Endothelial cell of umbilical vein (primary cell): Measurements from ENCODE around the gene FGR. TPM values are rescaled to one million over a fixed set of nuclear protein-coding genes. Genes with fewer than 3 reads are reported as not detected.

Experiments used
- BruUV-seq: library from RNA; stranded (reverse); fragments of 400-500 nt; replicated peaks from 2 replicates; lab custom pipeline; 2021; lab: Mats Ljungman, UMichigan
- CTCF ChIA-PET: fragments of 300-600, 350-600 bp; sonication (Branson Sonifier 250); formaldehyde crosslinking; loops from one replicate; lab custom pipeline; 2021; ENCODE audit warnings: antibody characterized with exemption, inconsistent platforms; lab: Charles Lee
- POLR2A ChIA-PET: fragments of 300-600, 350-600 bp; sonication (Branson Sonifier 250); formaldehyde crosslinking; loops from one replicate; lab custom pipeline; 2021; ENCODE audit warnings: antibody characterized with exemption, inconsistent platforms; lab: Charles Lee
- DNase-seq: peaks from one replicate; pipeline ENCODE4 v3.0.0-alpha.2; 2011; ENCODE audit warnings: low read depth, low spot score
- FAIRE-seq: peaks from 2 replicates; lab custom pipeline; 2011; peaks lifted over from hg19 to GRCh38; lab: Jason Lieb, UNC
- H2AFZ ChIP-seq: 2 replicates; pipeline ENCODE4 v1.6.0; 2012; ENCODE audit warnings: low read depth, low read length, control low read depth, inconsistent platforms
- H3K27ac ChIP-seq: 2 replicates; pipeline ENCODE4 v1.5.1; 2011; ENCODE audit warnings: low read depth, mild to moderate bottlenecking, control low read depth, low read length, moderate library complexity; ENCODE audit not compliant: insufficient read depth
- H3K27me3 ChIP-seq, 2 experiments: 2 replicates each; pipeline versions ENCODE4 v1.6.0 to v1.6.1; 2011; ENCODE audit warnings: low read length in 2 of 2, mixed read lengths in 1 of 2; ENCODE audit not compliant: control insufficient read depth in 2 of 2, insufficient read depth in 2 of 2
- H3K36me3 ChIP-seq, 2 experiments: 2 replicates in 1 of 2; 3 replicates in 1 of 2; pipeline ENCODE4 v1.5.1; 2011; ENCODE audit warnings: low read length in 2 of 2, mild to moderate bottlenecking in 1 of 2, moderate library complexity in 1 of 2; ENCODE audit not compliant: control insufficient read depth in 2 of 2, insufficient read depth in 2 of 2; ENCODE audit errors: extremely low read depth in 1 of 2
- H3K4me1 ChIP-seq: 3 replicates; pipeline ENCODE4 v1.5.1; 2011; ENCODE audit warnings: mild to moderate bottlenecking, low read length; ENCODE audit not compliant: control insufficient read depth, insufficient read depth; ENCODE audit errors: extremely low read depth
- H3K4me2 ChIP-seq: 2 replicates; pipeline ENCODE4 v1.6.1; 2011; ENCODE audit warnings: low read length, control low read depth, mixed read lengths; ENCODE audit not compliant: insufficient read depth
- H3K4me3 ChIP-seq, 3 experiments: fragments of 200-600 bp in 1 of 3; sonication (generic), shearing (Covaris generic) in 1 of 3; replicated peaks in 1 of 3; 2 replicates each; pipeline ENCODE4 v1.5.1; 2011 to 2016; ENCODE audit warnings: control low read depth in 3 of 3, low read length in 3 of 3, mild to moderate bottlenecking in 2 of 3, inconsistent platforms in 1 of 3, low read depth in 1 of 3, moderate library complexity in 1 of 3; ENCODE audit not compliant: insufficient read depth in 1 of 3
- H3K79me2 ChIP-seq: 2 replicates; pipeline ENCODE4 v1.6.0; 2012; ENCODE audit warnings: low read length, inconsistent platforms; ENCODE audit not compliant: control insufficient read depth, insufficient read depth
- H3K9ac ChIP-seq: replicated peaks from 2 replicates; pipeline ENCODE3; 2011; ENCODE audit warnings: low read length, control low read depth; ENCODE audit not compliant: insufficient read depth; ENCODE audit errors: extremely low read depth
- H3K9me1 ChIP-seq: replicated peaks from 3 replicates; pipeline ENCODE4 v1.6.0; 2011; ENCODE audit warnings: mild to moderate bottlenecking, low read length; ENCODE audit not compliant: control insufficient read depth, insufficient read depth; ENCODE audit errors: extremely low read depth
- H3K9me3 ChIP-seq: replicated peaks from 2 replicates; pipeline ENCODE4 v1.5.1; 2012; ENCODE audit warnings: low read length, inconsistent platforms; ENCODE audit not compliant: control insufficient read depth, insufficient read depth
- H4K20me1 ChIP-seq: replicated peaks from 2 replicates; pipeline ENCODE3; 2011; ENCODE audit warnings: mild to moderate bottlenecking, low read length; ENCODE audit not compliant: control insufficient read depth, insufficient read depth; ENCODE audit errors: extremely low read depth
- EZH2 ChIP-seq: IDR thresholded peaks from 2 replicates; pipeline ENCODE4 v1.6.1; 2012; ENCODE audit warnings: borderline replicate concordance, low read depth, mild to moderate bottlenecking, moderate library complexity, low read length, inconsistent platforms; ENCODE audit not compliant: severe bottlenecking
- FOS ChIP-seq: IDR thresholded peaks from 2 replicates; pipeline ENCODE4 v1.6.1; 2011; ENCODE audit warnings: mild to moderate bottlenecking, low read length, moderate library complexity, borderline replicate concordance; ENCODE audit not compliant: insufficient read depth
- GATA2 ChIP-seq: IDR thresholded peaks from 2 replicates; pipeline ENCODE4 v1.7.0; 2011; ENCODE audit warnings: low read depth, mild to moderate bottlenecking, moderate library complexity, mixed read lengths, low read length; ENCODE audit not compliant: insufficient read length, insufficient read depth
- JUN ChIP-seq: IDR thresholded peaks from 2 replicates; pipeline ENCODE4 v1.6.1; 2011; ENCODE audit warnings: borderline replicate concordance, low read depth; ENCODE audit not compliant: insufficient read length, insufficient read depth
- MYC ChIP-seq: IDR thresholded peaks from one replicate; pipeline ENCODE4 v1.6.1; 2011; ENCODE audit warnings: mild to moderate bottlenecking, low read depth, low read length
- POLR2A ChIP-seq: IDR thresholded peaks from 2 replicates; pipeline ENCODE4 v1.6.1; 2012; ENCODE audit warnings: low read depth, mild to moderate bottlenecking, control low read depth, low read length
- POLR2AphosphoS5 ChIP-seq: IDR thresholded peaks from 2 replicates; pipeline ENCODE4 v1.6.1; 2012; ENCODE audit warnings: low read depth, mild to moderate bottlenecking, control low read depth, low read length, moderate library complexity; ENCODE audit not compliant: insufficient read depth
- dilution Hi-C: fragments of 300-500 bp; cut with MboI; formaldehyde crosslinking; loops from one replicate; pipeline ENCODE4 v1.15.0; 2019; ENCODE audit warnings: low sequenced_read_pairs; ENCODE audit not compliant: extremely low pct_ligation_motif_present
- intact Hi-C: fragments of 100-400 bp; cut with micrococcal nuclease; formaldehyde crosslinking; loops from one replicate; pipeline ENCODE4 v1.10.0; 2022
- polyA plus RNA-seq, 4 experiments: library from polyadenylated mRNA; depleted of rRNA in 3 of 4; stranded (reverse) in 3 of 4; unstranded in 1 of 4; fragments of >200 nt; gene quantifications; 2 replicates each; pipeline versions ENCODE4 v1.2.1 to v1.2.3, GENCODE V29; 2011 to 2012; ENCODE audit warnings: missing spikeins in 1 of 4
- total RNA-seq: library from RNA; stranded (reverse); gene quantifications from 2 replicates; pipeline ENCODE4 v1.2.3, GENCODE V29; 2021
- TF ChIP-seq, protein P1 (sequence below): IDR thresholded peaks from 2 replicates; pipeline ENCODE4 v1.6.1; 2011; ENCODE audit not compliant: insufficient read depth, insufficient read length
- TF ChIP-seq, protein P2 (sequence below), 2 donors: IDR thresholded peaks; 1 replicate in 1 of 2; 2 replicates in 1 of 2; pipeline ENCODE4 v1.5.1; 2011; ENCODE audit warnings: low read length in 2 of 2, mild to moderate bottlenecking in 2 of 2, moderate library complexity in 2 of 2, control low read depth in 1 of 2, inconsistent platforms in 1 of 2, low read depth in 1 of 2; ENCODE audit not compliant: insufficient read depth in 1 of 2; ENCODE audit errors: extremely low read depth in 1 of 2

Gene FGR
- total and polyA plus RNA-seq, 2 donors (not counting 3 experiments of a cell fraction or from before 2014, with no cell fraction given), result 0.18 TPM; not detected in 1

DNA sequence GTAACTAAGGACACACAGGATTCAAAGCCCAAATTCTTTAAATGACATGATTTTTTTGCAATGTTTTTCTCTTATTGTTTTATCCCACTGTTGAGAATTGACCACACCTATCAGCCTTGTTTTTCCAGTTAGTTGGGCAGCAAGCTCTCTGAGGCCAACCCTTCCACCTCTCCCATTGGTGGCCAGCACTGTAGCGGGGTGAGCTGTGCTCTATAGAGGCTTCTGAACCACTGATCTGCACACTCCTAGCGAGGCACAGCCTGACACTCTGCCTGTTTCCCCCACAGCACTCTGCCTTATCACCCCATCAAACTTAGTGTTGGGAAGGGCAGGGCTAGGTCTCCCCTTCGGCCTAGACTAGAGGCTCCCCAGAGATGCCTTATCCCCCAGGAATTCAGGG lies 50.5 kb downstream of the FGR start:
- CTCF ChIA-PET, result interaction anchor here (1.1 to 6.3 kb wide), 4 partner anchors 9 to 28 kb away, joined by 3 to 33 read pairs (median 8); no protein-coding TSS in a partner anchor
- no peak overlapping the region for H3K27ac ChIP-seq
- H3K9ac ChIP-seq, result no peak overlapping the region
- no peaks in the 10 kb centered on the region for H3K79me2 ChIP-seq
- POLR2A ChIA-PET, result no interaction called here
- H3K4me1 ChIP-seq, result no peaks in the 10 kb centered on the region
- FAIRE-seq, result no peak
- H4K20me1 ChIP-seq, result no peaks in the 10 kb centered on the region
- no peak for DNase-seq
- H3K4me2 ChIP-seq, result no peak overlapping the region
- H3K36me3 ChIP-seq, result peaks cover 0 to 2% of the 10 kb centered on the region in 2 experiments
- H3K9me1 ChIP-seq, result no peaks in the 10 kb centered on the region
- H2AFZ ChIP-seq, result no peak overlapping the region
- no peaks in the 10 kb centered on the region for H3K9me3 ChIP-seq
- no TSS peak for BruUV-seq
- no peaks in the 10 kb centered on the region for H3K27me3 ChIP-seq
- no peak for TF ChIP-seq MYC
- TF ChIP-seq, protein P1, sequence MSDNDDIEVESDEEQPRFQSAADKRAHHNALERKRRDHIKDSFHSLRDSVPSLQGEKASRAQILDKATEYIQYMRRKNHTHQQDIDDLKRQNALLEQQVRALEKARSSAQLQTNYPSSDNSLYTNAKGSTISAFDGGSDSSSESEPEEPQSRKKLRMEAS, result no peak
- no peak for TF ChIP-seq POLR2A
- no peak for TF ChIP-seq FOS
- TF ChIP-seq, protein P2, sequence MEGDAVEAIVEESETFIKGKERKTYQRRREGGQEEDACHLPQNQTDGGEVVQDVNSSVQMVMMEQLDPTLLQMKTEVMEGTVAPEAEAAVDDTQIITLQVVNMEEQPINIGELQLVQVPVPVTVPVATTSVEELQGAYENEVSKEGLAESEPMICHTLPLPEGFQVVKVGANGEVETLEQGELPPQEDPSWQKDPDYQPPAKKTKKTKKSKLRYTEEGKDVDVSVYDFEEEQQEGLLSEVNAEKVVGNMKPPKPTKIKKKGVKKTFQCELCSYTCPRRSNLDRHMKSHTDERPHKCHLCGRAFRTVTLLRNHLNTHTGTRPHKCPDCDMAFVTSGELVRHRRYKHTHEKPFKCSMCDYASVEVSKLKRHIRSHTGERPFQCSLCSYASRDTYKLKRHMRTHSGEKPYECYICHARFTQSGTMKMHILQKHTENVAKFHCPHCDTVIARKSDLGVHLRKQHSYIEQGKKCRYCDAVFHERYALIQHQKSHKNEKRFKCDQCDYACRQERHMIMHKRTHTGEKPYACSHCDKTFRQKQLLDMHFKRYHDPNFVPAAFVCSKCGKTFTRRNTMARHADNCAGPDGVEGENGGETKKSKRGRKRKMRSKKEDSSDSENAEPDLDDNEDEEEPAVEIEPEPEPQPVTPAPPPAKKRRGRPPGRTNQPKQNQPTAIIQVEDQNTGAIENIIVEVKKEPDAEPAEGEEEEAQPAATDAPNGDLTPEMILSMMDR (IDR thresholded peaks at IDR 0.05; ENCODE audit: extremely low read depth in 1 of 2, insufficient read depth in 1 of 2, low read depth in 1 of 2, low read length in 2 of 2), result no peak
- no peak for TF ChIP-seq GATA2
- TF ChIP-seq EZH2, result no peak
- TF ChIP-seq POLR2AphosphoS5, result no peak
- TF ChIP-seq JUN, result no peak
- dilution Hi-C loops, result loop anchor here (25.0 kb wide), 1 partner anchor 172 kb away; no protein-coding TSS in a partner anchor
- intact Hi-C loops, result no loop called here
- H3K4me3 ChIP-seq, result no peak overlapping the region
